ENCODE measurements around the gene STAC3. TPM values are rescaled to one million over a fixed set of nuclear protein-coding genes. Genes with fewer than 3 reads are reported as not detected.
A peak's percentile ranks its signal among the peaks of the same experiment; 100 is the strongest.

STAC3 gene
- total and polyA plus RNA-seq, 9 of the 15 experiments (the other 6 are each of a cell fraction or from before 2014, with no cell fraction given) = 0.45 to 6.4 (median 3.3) TPM

- TF ChIP-seq NR2C2 (CRISPR knock-in tag; IDR thresholded peaks at IDR 0.05) (peak; percentile 75; the same call in 1 of the 2 replicates), NR2C2 (tag; IDR thresholded peaks at IDR 0.05) (no peak), TCF7L2 (IDR thresholded peaks at IDR 0.05; ENCODE audit: low read depth, low read length) (no peak), POLR2G (IDR thresholded peaks at IDR 0.05; ENCODE audit: low read depth, low read length) (peak; percentile 84), PATZ1 (CRISPR knock-in tag; IDR thresholded peaks at IDR 0.05; ENCODE audit: borderline replicate concordance) (no peak), POLR3A (IDR thresholded peaks at IDR 0.05; ENCODE audit: borderline replicate concordance, extremely low read depth, insufficient read depth, insufficient read length) (no peak), ZBTB2 (IDR thresholded peaks at IDR 0.05) (peak; percentile 53; the same call in 1 of the 2 replicates), NCOA2 (IDR thresholded peaks at IDR 0.05; ENCODE audit: partially characterized antibody in 2 of 2) (no peak), TGIF2 (CRISPR knock-in tag; IDR thresholded peaks at IDR 0.05) (no peak), ZC3H11A (IDR thresholded peaks at IDR 0.05; ENCODE audit: low read depth, low read length) (no peak), RCOR1 (IDR thresholded peaks at IDR 0.05; ENCODE audit: borderline replicate concordance in 1 of 2, low read depth in 2 of 2, low read length in 2 of 2) (peak in 1 of 2 experiments; percentile 61; a peak in 2 of 4 replicates), MYNN (IDR thresholded peaks at IDR 0.05) (no peak), MYNN (CRISPR knock-in tag; IDR thresholded peaks at IDR 0.05) (no peak), PYGO2 (tag; IDR thresholded peaks at IDR 0.05) (no peak), ZNF696 (CRISPR knock-in tag; conservative IDR thresholded peaks at IDR 0.05) (no peak), ZKSCAN8 (CRISPR knock-in tag; IDR thresholded peaks at IDR 0.05) (no peak), BRF1 (IDR thresholded peaks at IDR 0.05; ENCODE audit: borderline replicate concordance, extremely low read depth, insufficient read length) (no peak), ZNF277 (CRISPR knock-in tag; IDR thresholded peaks at IDR 0.05; ENCODE audit: borderline replicate concordance) (no peak), MAZ (CRISPR knock-in tag; conservative IDR thresholded peaks at IDR 0.05 in 1 of 2, IDR thresholded peaks at IDR 0.05 in 1 of 2) (peak in 1 of 2 experiments; percentile 57; a peak in 2 of 4 replicates), ZNF408 (CRISPR knock-in tag; IDR thresholded peaks at IDR 0.05; ENCODE audit: low read depth) (no peak), SMAD2 (IDR thresholded peaks at IDR 0.05; ENCODE audit: low read depth, low read length) (no peak), CEBPB (tag; IDR thresholded peaks at IDR 0.05) (peak; percentile 45; the same call in 1 of the 2 replicates)
These were observed 10.7 kb downstream of the STAC3 start (continued) for GRCh38 chr12:57240066-57240921.
